Type B pancreatic cell (in vitro differentiated cells): ENCODE measurements around the gene LRRFIP1. TPM values are rescaled to one million over a fixed set of nuclear protein-coding genes. Genes with fewer than 3 reads are reported as not detected.

Source experiments
- DNase-seq: peaks from one replicate; pipeline ENCODE4 v3.0.0; 2021; ENCODE audit warnings: mixed read lengths; ENCODE audit not compliant: unreplicated experiment; ENCODE audit errors: extremely low spot score
- H3K27ac Mint-ChIP-seq: 2 replicates; pipeline ENCODE4 v1.8.0; 2021; ENCODE audit warnings: mild to moderate bottlenecking, mixed read lengths
- H3K27me3 Mint-ChIP-seq: 2 replicates; pipeline ENCODE4 v1.8.0; 2021; ENCODE audit warnings: mixed read lengths
- H3K36me3 Mint-ChIP-seq: 2 replicates; pipeline ENCODE4 v1.8.0; 2021; ENCODE audit warnings: mixed read lengths
- H3K4me1 Mint-ChIP-seq: one replicate; pipeline ENCODE4 v1.8.0; 2021; ENCODE audit warnings: mixed read lengths; ENCODE audit not compliant: unreplicated experiment
- H3K4me3 Mint-ChIP-seq: 2 replicates; pipeline ENCODE4 v1.8.0; 2021; ENCODE audit warnings: mild to moderate bottlenecking, mixed read lengths
- H3K9me3 Mint-ChIP-seq: 2 replicates; pipeline ENCODE4 v1.8.0; 2021; ENCODE audit warnings: mixed read lengths
- total RNA-seq: library from RNA; stranded (reverse); gene quantifications from 2 replicates; pipeline ENCODE4 v1.2.1, GENCODE V29; 2021; ENCODE audit warnings: low replicate concordance
- TF ChIP-seq, protein P1 (sequence below): fragments of 200-600 bp; sonication (generic); conservative IDR thresholded peaks from 2 replicates; pipeline ENCODE4 v1.5.0; 2021; ENCODE audit warnings: antibody characterized with exemption, mild to moderate bottlenecking

LRRFIP1 gene
- total RNA-seq, 1 donor from 2014 or later = 53.8 TPM

DNA sequence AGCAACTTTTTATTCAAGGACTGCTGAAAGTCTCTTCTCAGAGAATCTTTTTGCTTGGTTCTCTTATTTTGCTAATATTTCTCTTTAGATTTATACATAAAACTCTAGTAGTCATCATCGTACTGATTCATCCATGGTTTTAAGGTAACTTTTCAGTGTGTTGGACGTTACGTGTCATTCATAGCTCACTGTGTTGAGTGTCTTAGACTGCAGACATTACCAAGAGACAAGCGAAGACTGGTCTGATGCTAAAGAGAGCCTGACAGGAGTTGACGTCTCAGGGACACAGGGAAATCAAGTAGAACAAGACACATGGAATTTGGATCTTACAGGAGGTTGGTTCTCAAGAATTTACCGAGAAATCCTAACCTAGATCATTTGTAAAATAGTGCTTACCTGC lies 196.7 kb downstream of the LRRFIP1 start:
- Mint-ChIP-seq H3K36me3 (no peaks in the 10 kb centered on the region), H3K9me3 (no peaks in the 10 kb centered on the region), H3K27ac (no peak overlapping the region), H3K4me1 (no peaks in the 10 kb centered on the region), H3K4me3 (no peak overlapping the region), H3K27me3 (no peaks in the 10 kb centered on the region)
- no peak for DNase-seq
- TF ChIP-seq, protein P1, sequence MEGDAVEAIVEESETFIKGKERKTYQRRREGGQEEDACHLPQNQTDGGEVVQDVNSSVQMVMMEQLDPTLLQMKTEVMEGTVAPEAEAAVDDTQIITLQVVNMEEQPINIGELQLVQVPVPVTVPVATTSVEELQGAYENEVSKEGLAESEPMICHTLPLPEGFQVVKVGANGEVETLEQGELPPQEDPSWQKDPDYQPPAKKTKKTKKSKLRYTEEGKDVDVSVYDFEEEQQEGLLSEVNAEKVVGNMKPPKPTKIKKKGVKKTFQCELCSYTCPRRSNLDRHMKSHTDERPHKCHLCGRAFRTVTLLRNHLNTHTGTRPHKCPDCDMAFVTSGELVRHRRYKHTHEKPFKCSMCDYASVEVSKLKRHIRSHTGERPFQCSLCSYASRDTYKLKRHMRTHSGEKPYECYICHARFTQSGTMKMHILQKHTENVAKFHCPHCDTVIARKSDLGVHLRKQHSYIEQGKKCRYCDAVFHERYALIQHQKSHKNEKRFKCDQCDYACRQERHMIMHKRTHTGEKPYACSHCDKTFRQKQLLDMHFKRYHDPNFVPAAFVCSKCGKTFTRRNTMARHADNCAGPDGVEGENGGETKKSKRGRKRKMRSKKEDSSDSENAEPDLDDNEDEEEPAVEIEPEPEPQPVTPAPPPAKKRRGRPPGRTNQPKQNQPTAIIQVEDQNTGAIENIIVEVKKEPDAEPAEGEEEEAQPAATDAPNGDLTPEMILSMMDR = no peak

- H3K27ac Mint-ChIP-seq = no peak overlapping the region
- no peaks in the 10 kb centered on the region for H3K36me3 Mint-ChIP-seq
- H3K27me3 Mint-ChIP-seq = no peaks in the 10 kb centered on the region
- H3K9me3 Mint-ChIP-seq = no peaks in the 10 kb centered on the region
- peaks cover 6% of the 10 kb centered on the region for H3K4me1 Mint-ChIP-seq
- no peak overlapping the region for H3K4me3 Mint-ChIP-seq
- DNase-seq = no peak
- TF ChIP-seq, protein P1 = no peak
Observed at GRCh38 chr2:237827421-237827987, 200.1 kb downstream of the LRRFIP1 start.

Other genes with a start within 250 kb of the LRRFIP1 start
- 4.7 and 157 TPM in 2 replicates for gene COL6A3, start 213.4 kb upstream of the LRRFIP1 start, total RNA-seq
- gene MLPH, start 140.3 kb upstream of the LRRFIP1 start, total RNA-seq = 14.8 and 16.7 TPM in 2 replicates
- not detected in 2 replicates for gene PRLH, start 61.0 kb upstream of the LRRFIP1 start, total RNA-seq
- gene RAB17, start 36.9 kb upstream of the LRRFIP1 start, total RNA-seq = 18.4 and 21.6 TPM in 2 replicates
- 0.24 and 0.41 TPM in 2 replicates for gene RBM44, start 171.2 kb downstream of the LRRFIP1 start, total RNA-seq
- 11.3 and 23.8 TPM in 2 replicates for gene RAMP1, start 232.0 kb downstream of the LRRFIP1 start, total RNA-seq